WTC11 (cell line): ENCODE results near the gene SNAPC4. TPM values are rescaled to one million over a fixed set of nuclear protein-coding genes. Genes with fewer than 3 reads are reported as not detected.

Source experiments
- ATF6 ChIP-seq: sonication (generic); formaldehyde crosslinking; IDR thresholded peaks from 2 replicates; pipeline ENCODE4 v1.8.1; 2023; ENCODE audit warnings: mild to moderate bottlenecking, missing genetic modification reagents
- CDX4 ChIP-seq: fragments of 250-450 bp; sonication (Bioruptor Pico); IDR thresholded peaks from 2 replicates; pipeline ENCODE4 v1.9.0; 2021; ENCODE audit warnings: moderate library complexity, mild to moderate bottlenecking, inconsistent platforms, borderline replicate concordance
- CTCF ChIP-seq: fragments of 200-600 bp; IDR thresholded peaks from 2 replicates; pipeline ENCODE4 v1.8.0; 2022; ENCODE audit warnings: antibody characterized with exemption
- E2F5 ChIP-seq: sonication (generic); formaldehyde crosslinking; IDR thresholded peaks from 2 replicates; pipeline ENCODE4 v1.8.1; 2022; ENCODE audit warnings: mild to moderate bottlenecking, moderate library complexity, missing genetic modification reagents
- ESRRA ChIP-seq: sonication (generic); formaldehyde crosslinking; IDR thresholded peaks from 2 replicates; pipeline ENCODE4 v1.8.1; 2022; ENCODE audit warnings: mild to moderate bottlenecking, missing genetic modification reagents, borderline replicate concordance
- ETV6 ChIP-seq: sonication (generic); formaldehyde crosslinking; IDR thresholded peaks from 2 replicates; pipeline ENCODE4 v1.8.1; 2022; ENCODE audit warnings: mild to moderate bottlenecking, missing genetic modification reagents
- GABPB1 ChIP-seq: sonication (generic); formaldehyde crosslinking; IDR thresholded peaks from 2 replicates; pipeline ENCODE4 v1.8.1; 2023; ENCODE audit warnings: mild to moderate bottlenecking, missing genetic modification reagents
- GTF2I ChIP-seq: fragments of 250-450 bp; sonication (Bioruptor Pico); conservative IDR thresholded peaks from 2 replicates; pipeline ENCODE4 v1.4.0; 2021; ENCODE audit warnings: mild to moderate bottlenecking
- HMGXB4 ChIP-seq: sonication (generic); formaldehyde crosslinking; IDR thresholded peaks from 2 replicates; pipeline ENCODE4 v1.8.1; 2023; ENCODE audit warnings: mild to moderate bottlenecking, moderate library complexity, missing genetic modification reagents
- JAZF1 ChIP-seq: fragments of 250-450 bp; sonication (Bioruptor Pico); IDR thresholded peaks from 2 replicates; pipeline ENCODE4 v1.9.0; 2021; ENCODE audit warnings: moderate library complexity, mild to moderate bottlenecking, inconsistent platforms
- MAX ChIP-seq: sonication (generic); formaldehyde crosslinking; IDR thresholded peaks from 2 replicates; pipeline ENCODE4 v1.8.0; 2022; ENCODE audit warnings: mild to moderate bottlenecking, missing genetic modification reagents
- MXD4 ChIP-seq: fragments of 250-450 bp; sonication (Bioruptor Pico); IDR thresholded peaks from 2 replicates; pipeline ENCODE4 v1.8.0; 2021; ENCODE audit warnings: mild to moderate bottlenecking, moderate library complexity, borderline replicate concordance
- MYBL2 ChIP-seq: sonication (generic); formaldehyde crosslinking; IDR thresholded peaks from 2 replicates; pipeline ENCODE4 v1.8.1; 2023; ENCODE audit warnings: mild to moderate bottlenecking, moderate library complexity, missing genetic modification reagents
- NR1H2 ChIP-seq: sonication (generic); formaldehyde crosslinking; IDR thresholded peaks from 2 replicates; pipeline ENCODE4 v1.9.0; 2021; ENCODE audit warnings: mild to moderate bottlenecking, moderate library complexity, missing genetic modification reagents
- NR2C2 ChIP-seq: sonication (generic); formaldehyde crosslinking; IDR thresholded peaks from 2 replicates; pipeline ENCODE4 v1.8.0; 2022; ENCODE audit warnings: mild to moderate bottlenecking, missing genetic modification reagents
- NR3C1 ChIP-seq: sonication (generic); formaldehyde crosslinking; conservative IDR thresholded peaks from 2 replicates; pipeline ENCODE4 v1.8.1; 2023; ENCODE audit warnings: low read depth, mild to moderate bottlenecking, missing genetic modification reagents
- PRDM15 ChIP-seq: sonication (generic); formaldehyde crosslinking; IDR thresholded peaks from 2 replicates; pipeline ENCODE4 v1.8.0; 2022; ENCODE audit warnings: missing genetic modification reagents
- RELA ChIP-seq: sonication (generic); formaldehyde crosslinking; IDR thresholded peaks from 2 replicates; pipeline ENCODE4 v1.8.1; 2022; ENCODE audit warnings: missing genetic modification reagents, mild to moderate bottlenecking, borderline replicate concordance
- SMAD3 ChIP-seq: sonication (generic); formaldehyde crosslinking; IDR thresholded peaks from 2 replicates; pipeline ENCODE4 v1.8.0; 2022; ENCODE audit warnings: missing genetic modification reagents, mild to moderate bottlenecking, borderline replicate concordance
- SMAD4 ChIP-seq: sonication (generic); formaldehyde crosslinking; IDR thresholded peaks from 2 replicates; pipeline ENCODE4 v1.8.0; 2022; ENCODE audit warnings: mild to moderate bottlenecking, missing genetic modification reagents
- SP1 ChIP-seq: sonication (generic); formaldehyde crosslinking; conservative IDR thresholded peaks from 2 replicates; pipeline ENCODE4 v1.8.1; 2022; ENCODE audit warnings: missing genetic modification reagents
- TEAD1 ChIP-seq: sonication (generic); formaldehyde crosslinking; IDR thresholded peaks from 2 replicates; pipeline ENCODE4 v1.8.0; 2022; ENCODE audit warnings: mild to moderate bottlenecking, missing genetic modification reagents
- ZNF121 ChIP-seq: sonication (generic); formaldehyde crosslinking; IDR thresholded peaks from 2 replicates; pipeline ENCODE4 v1.8.0; 2023; ENCODE audit warnings: missing genetic modification reagents
- ZNF232 ChIP-seq: sonication (generic); formaldehyde crosslinking; IDR thresholded peaks from 2 replicates; pipeline ENCODE4 v1.8.0; 2022; ENCODE audit warnings: mild to moderate bottlenecking, missing genetic modification reagents
- ZNF423 ChIP-seq: fragments of 250-450 bp; sonication (Bioruptor Pico); IDR thresholded peaks from 2 replicates; pipeline ENCODE4 v2.1.2; 2022; ENCODE audit warnings: mild to moderate bottlenecking, moderate library complexity
- ZNF671 ChIP-seq: fragments of 250-450 bp; sonication (Bioruptor Pico); IDR thresholded peaks from 2 replicates; pipeline ENCODE4 v1.8.0; 2021; ENCODE audit warnings: mild to moderate bottlenecking
- ZSCAN18 ChIP-seq: fragments of 250-450 bp; sonication (Bioruptor Pico); IDR thresholded peaks from 2 replicates; pipeline ENCODE4 v2.1.2; 2022; ENCODE audit warnings: mild to moderate bottlenecking, moderate library complexity
- total RNA-seq: library from RNA; stranded (reverse); gene quantifications from 3 replicates; pipeline ENCODE4 v1.2.3, GENCODE V29; 2021

The SNAPC4 gene
- total RNA-seq, 1 experiment from 2014 or later = 22.8 TPM

- TF ChIP-seq PRDM15 (CRISPR knock-in tag) (no peak), MYBL2 (peak; percentile 97), TEAD1 (peak; percentile 88), HMGXB4 (CRISPR knock-in tag) (peak; percentile 63; the same call in 1 of the 2 replicates), GABPB1 (CRISPR knock-in tag) (peak; percentile 76), SMAD3 (CRISPR knock-in tag) (peak; percentile 90), MXD4 (CRISPR knock-in tag) (no peak), ZNF121 (no peak; the same call in 1 of the 2 replicates), CDX4 (CRISPR knock-in tag) (no peak), ETV6 (CRISPR knock-in tag) (peak; percentile 99), ZNF423 (CRISPR knock-in tag) (peak; percentile 37; the same call in 1 of the 2 replicates), RELA (CRISPR knock-in tag) (peak; percentile 93), ZNF671 (no peak), E2F5 (CRISPR knock-in tag) (peak; percentile 54; the same call in 1 of the 2 replicates), NR3C1 (CRISPR knock-in tag) (0 out of 2 replicates have a peak, but pooled peaks have one; percentile 44), ATF6 (CRISPR knock-in tag) (no peak), ESRRA (CRISPR knock-in tag) (peak; percentile 91; the same call in 1 of the 2 replicates), GTF2I (no peak), NR2C2 (CRISPR knock-in tag) (peak; percentile 80), SMAD4 (0 out of 2 replicates have a peak, but pooled peaks have one; percentile 12), ZNF232 (CRISPR knock-in tag) (peak; percentile 26; the same call in 1 of the 2 replicates), SP1 (CRISPR knock-in tag) (peak; percentile 97), NR1H2 (CRISPR knock-in tag) (peak; percentile 79; the same call in 1 of the 2 replicates), JAZF1 (CRISPR knock-in tag) (no peak), MAX (CRISPR knock-in tag) (peak; percentile 100), ZSCAN18 (CRISPR knock-in tag) (no peak), CTCF (peak; percentile 96)
Measured at GRCh38 chr9:136363106-136363948, 36.6 kb downstream of the SNAPC4 start, which contains the start of gene DNLZ (continued).
